ENCODE data around the gene MBD5.

- no peak for TF ChIP-seq EP300 (IDR thresholded peaks at IDR 0.05; ENCODE audit: borderline replicate concordance)
- no peak for TF ChIP-seq MAX (IDR thresholded peaks at IDR 0.05)
These were observed 502.4 kb downstream of the MBD5 start for GRCh38 chr2:148523315-148523714.
